Endothelial cell of umbilical vein (primary cell): Measurements from ENCODE around the gene ZBTB21. TPM values are rescaled to one million over a fixed set of nuclear protein-coding genes. Genes with fewer than 3 reads are reported as not detected.

ENCODE experiments used
- BruUV-seq: library from RNA; stranded (reverse); fragments of 400-500 nt; replicated peaks from 2 replicates; lab custom pipeline; 2021; lab: Mats Ljungman, UMichigan
- CTCF ChIA-PET: fragments of 300-600, 350-600 bp; sonication (Branson Sonifier 250); formaldehyde crosslinking; loops from one replicate; lab custom pipeline; 2021; ENCODE audit warnings: antibody characterized with exemption, inconsistent platforms; lab: Charles Lee
- POLR2A ChIA-PET: fragments of 300-600, 350-600 bp; sonication (Branson Sonifier 250); formaldehyde crosslinking; loops from one replicate; lab custom pipeline; 2021; ENCODE audit warnings: antibody characterized with exemption, inconsistent platforms; lab: Charles Lee
- DNase-seq: peaks from one replicate; pipeline ENCODE4 v3.0.0-alpha.2; 2011; ENCODE audit warnings: low read depth, low spot score
- FAIRE-seq: peaks from 2 replicates; lab custom pipeline; 2011; peaks lifted over from hg19 to GRCh38; lab: Jason Lieb, UNC
- H2AFZ ChIP-seq: 2 replicates; pipeline ENCODE4 v1.6.0; 2012; ENCODE audit warnings: low read depth, low read length, control low read depth, inconsistent platforms
- H3K27ac ChIP-seq: 2 replicates; pipeline ENCODE4 v1.5.1; 2011; ENCODE audit warnings: low read depth, mild to moderate bottlenecking, control low read depth, low read length, moderate library complexity; ENCODE audit not compliant: insufficient read depth
- H3K27me3 ChIP-seq, 2 experiments: 2 replicates each; pipeline versions ENCODE4 v1.6.0 to v1.6.1; 2011; ENCODE audit warnings: low read length in 2 of 2, mixed read lengths in 1 of 2; ENCODE audit not compliant: control insufficient read depth in 2 of 2, insufficient read depth in 2 of 2
- H3K36me3 ChIP-seq, 2 experiments: 2 replicates in 1 of 2; 3 replicates in 1 of 2; pipeline ENCODE4 v1.5.1; 2011; ENCODE audit warnings: low read length in 2 of 2, mild to moderate bottlenecking in 1 of 2, moderate library complexity in 1 of 2; ENCODE audit not compliant: control insufficient read depth in 2 of 2, insufficient read depth in 2 of 2; ENCODE audit errors: extremely low read depth in 1 of 2
- H3K4me1 ChIP-seq: 3 replicates; pipeline ENCODE4 v1.5.1; 2011; ENCODE audit warnings: mild to moderate bottlenecking, low read length; ENCODE audit not compliant: control insufficient read depth, insufficient read depth; ENCODE audit errors: extremely low read depth
- H3K4me2 ChIP-seq: 2 replicates; pipeline ENCODE4 v1.6.1; 2011; ENCODE audit warnings: low read length, control low read depth, mixed read lengths; ENCODE audit not compliant: insufficient read depth
- H3K4me3 ChIP-seq, 3 experiments: fragments of 200-600 bp in 1 of 3; sonication (generic), shearing (Covaris generic) in 1 of 3; replicated peaks in 1 of 3; 2 replicates each; pipeline ENCODE4 v1.5.1; 2011 to 2016; ENCODE audit warnings: control low read depth in 3 of 3, low read length in 3 of 3, mild to moderate bottlenecking in 2 of 3, inconsistent platforms in 1 of 3, low read depth in 1 of 3, moderate library complexity in 1 of 3; ENCODE audit not compliant: insufficient read depth in 1 of 3
- H3K79me2 ChIP-seq: 2 replicates; pipeline ENCODE4 v1.6.0; 2012; ENCODE audit warnings: low read length, inconsistent platforms; ENCODE audit not compliant: control insufficient read depth, insufficient read depth
- H3K9ac ChIP-seq: replicated peaks from 2 replicates; pipeline ENCODE3; 2011; ENCODE audit warnings: low read length, control low read depth; ENCODE audit not compliant: insufficient read depth; ENCODE audit errors: extremely low read depth
- H3K9me1 ChIP-seq: replicated peaks from 3 replicates; pipeline ENCODE4 v1.6.0; 2011; ENCODE audit warnings: mild to moderate bottlenecking, low read length; ENCODE audit not compliant: control insufficient read depth, insufficient read depth; ENCODE audit errors: extremely low read depth
- H3K9me3 ChIP-seq: replicated peaks from 2 replicates; pipeline ENCODE4 v1.5.1; 2012; ENCODE audit warnings: low read length, inconsistent platforms; ENCODE audit not compliant: control insufficient read depth, insufficient read depth
- H4K20me1 ChIP-seq: replicated peaks from 2 replicates; pipeline ENCODE3; 2011; ENCODE audit warnings: mild to moderate bottlenecking, low read length; ENCODE audit not compliant: control insufficient read depth, insufficient read depth; ENCODE audit errors: extremely low read depth
- EZH2 ChIP-seq: IDR thresholded peaks from 2 replicates; pipeline ENCODE4 v1.6.1; 2012; ENCODE audit warnings: borderline replicate concordance, low read depth, mild to moderate bottlenecking, moderate library complexity, low read length, inconsistent platforms; ENCODE audit not compliant: severe bottlenecking
- FOS ChIP-seq: IDR thresholded peaks from 2 replicates; pipeline ENCODE4 v1.6.1; 2011; ENCODE audit warnings: mild to moderate bottlenecking, low read length, moderate library complexity, borderline replicate concordance; ENCODE audit not compliant: insufficient read depth
- GATA2 ChIP-seq: IDR thresholded peaks from 2 replicates; pipeline ENCODE4 v1.7.0; 2011; ENCODE audit warnings: low read depth, mild to moderate bottlenecking, moderate library complexity, mixed read lengths, low read length; ENCODE audit not compliant: insufficient read length, insufficient read depth
- JUN ChIP-seq: IDR thresholded peaks from 2 replicates; pipeline ENCODE4 v1.6.1; 2011; ENCODE audit warnings: borderline replicate concordance, low read depth; ENCODE audit not compliant: insufficient read length, insufficient read depth
- MYC ChIP-seq: IDR thresholded peaks from one replicate; pipeline ENCODE4 v1.6.1; 2011; ENCODE audit warnings: mild to moderate bottlenecking, low read depth, low read length
- POLR2A ChIP-seq: IDR thresholded peaks from 2 replicates; pipeline ENCODE4 v1.6.1; 2012; ENCODE audit warnings: low read depth, mild to moderate bottlenecking, control low read depth, low read length
- POLR2AphosphoS5 ChIP-seq: IDR thresholded peaks from 2 replicates; pipeline ENCODE4 v1.6.1; 2012; ENCODE audit warnings: low read depth, mild to moderate bottlenecking, control low read depth, low read length, moderate library complexity; ENCODE audit not compliant: insufficient read depth
- dilution Hi-C: fragments of 300-500 bp; cut with MboI; formaldehyde crosslinking; loops from one replicate; pipeline ENCODE4 v1.15.0; 2019; ENCODE audit warnings: low sequenced_read_pairs; ENCODE audit not compliant: extremely low pct_ligation_motif_present
- intact Hi-C: fragments of 100-400 bp; cut with micrococcal nuclease; formaldehyde crosslinking; loops from one replicate; pipeline ENCODE4 v1.10.0; 2022
- polyA plus RNA-seq, 4 experiments: library from polyadenylated mRNA; depleted of rRNA in 3 of 4; stranded (reverse) in 3 of 4; unstranded in 1 of 4; fragments of >200 nt; gene quantifications; 2 replicates each; pipeline versions ENCODE4 v1.2.1 to v1.2.3, GENCODE V29; 2011 to 2012; ENCODE audit warnings: missing spikeins in 1 of 4
- total RNA-seq: library from RNA; stranded (reverse); gene quantifications from 2 replicates; pipeline ENCODE4 v1.2.3, GENCODE V29; 2021
- TF ChIP-seq, protein P1 (sequence below): IDR thresholded peaks from 2 replicates; pipeline ENCODE4 v1.6.1; 2011; ENCODE audit not compliant: insufficient read depth, insufficient read length
- TF ChIP-seq, protein P2 (sequence below), 2 donors: IDR thresholded peaks; 1 replicate in 1 of 2; 2 replicates in 1 of 2; pipeline ENCODE4 v1.5.1; 2011; ENCODE audit warnings: low read length in 2 of 2, mild to moderate bottlenecking in 2 of 2, moderate library complexity in 2 of 2, control low read depth in 1 of 2, inconsistent platforms in 1 of 2, low read depth in 1 of 2; ENCODE audit not compliant: insufficient read depth in 1 of 2; ENCODE audit errors: extremely low read depth in 1 of 2

Gene ZBTB21
- total and polyA plus RNA-seq, 2 donors (not counting 3 experiments of a cell fraction or from before 2014, with no cell fraction given) = 2.8 to 12.4 TPM

DNA sequence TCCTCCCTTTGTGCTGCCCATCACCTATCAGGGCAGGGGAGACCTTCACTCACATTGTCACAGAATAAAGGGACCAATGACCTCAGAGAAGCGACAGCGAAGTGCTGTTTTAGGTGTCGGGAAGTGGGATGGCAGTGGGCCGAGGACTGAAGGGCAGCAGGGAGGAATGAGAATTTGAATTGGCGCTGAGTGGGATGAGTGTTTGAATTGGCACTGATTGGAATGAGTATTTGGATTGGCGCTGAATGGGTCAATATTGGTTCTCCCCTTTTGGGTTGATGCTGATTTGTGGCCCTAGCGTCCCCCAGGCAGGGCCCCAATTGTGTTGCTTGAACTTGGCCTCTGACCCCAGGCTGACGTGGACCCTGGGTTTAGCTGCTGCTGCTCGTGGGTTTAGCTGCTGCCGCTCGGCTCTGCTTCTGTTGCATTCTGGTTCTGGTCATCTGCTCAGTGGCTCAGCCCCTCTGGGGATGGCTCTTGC lies 48.5 kb upstream of the ZBTB21 start:
- CTCF ChIA-PET = interaction anchor here (2.2 kb wide), 1 partner anchor 49 kb away, joined by 10 read pairs; no protein-coding TSS in a partner anchor
- no peaks in the 10 kb centered on the region for H3K9me1 ChIP-seq
- H3K27me3 ChIP-seq = peaks cover 0 to 2% of the 10 kb centered on the region in 2 experiments
- H3K27ac ChIP-seq = no peak overlapping the region
- no peak overlapping the region for H2AFZ ChIP-seq
- no peak for FAIRE-seq
- no peak overlapping the region for H3K4me2 ChIP-seq
- intact Hi-C loops = loop anchor here (5.0 kb wide), 1 partner anchor 41 kb away; no protein-coding TSS in a partner anchor
- H4K20me1 ChIP-seq = no peaks in the 10 kb centered on the region
- dilution Hi-C loops = no loop called here
- H3K79me2 ChIP-seq = no peaks in the 10 kb centered on the region
- no TSS peak for BruUV-seq
- no peak overlapping the region for H3K4me3 ChIP-seq
- H3K36me3 ChIP-seq = no peaks in the 10 kb centered on the region
- POLR2A ChIA-PET = no interaction called here
- no peak overlapping the region for H3K9ac ChIP-seq
- no peak for TF ChIP-seq GATA2
- no peak for TF ChIP-seq EZH2
- no peak for TF ChIP-seq POLR2AphosphoS5
- no peak for TF ChIP-seq POLR2A
- no peak for TF ChIP-seq FOS
- TF ChIP-seq, protein P1, sequence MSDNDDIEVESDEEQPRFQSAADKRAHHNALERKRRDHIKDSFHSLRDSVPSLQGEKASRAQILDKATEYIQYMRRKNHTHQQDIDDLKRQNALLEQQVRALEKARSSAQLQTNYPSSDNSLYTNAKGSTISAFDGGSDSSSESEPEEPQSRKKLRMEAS = no peak
- TF ChIP-seq, protein P2, sequence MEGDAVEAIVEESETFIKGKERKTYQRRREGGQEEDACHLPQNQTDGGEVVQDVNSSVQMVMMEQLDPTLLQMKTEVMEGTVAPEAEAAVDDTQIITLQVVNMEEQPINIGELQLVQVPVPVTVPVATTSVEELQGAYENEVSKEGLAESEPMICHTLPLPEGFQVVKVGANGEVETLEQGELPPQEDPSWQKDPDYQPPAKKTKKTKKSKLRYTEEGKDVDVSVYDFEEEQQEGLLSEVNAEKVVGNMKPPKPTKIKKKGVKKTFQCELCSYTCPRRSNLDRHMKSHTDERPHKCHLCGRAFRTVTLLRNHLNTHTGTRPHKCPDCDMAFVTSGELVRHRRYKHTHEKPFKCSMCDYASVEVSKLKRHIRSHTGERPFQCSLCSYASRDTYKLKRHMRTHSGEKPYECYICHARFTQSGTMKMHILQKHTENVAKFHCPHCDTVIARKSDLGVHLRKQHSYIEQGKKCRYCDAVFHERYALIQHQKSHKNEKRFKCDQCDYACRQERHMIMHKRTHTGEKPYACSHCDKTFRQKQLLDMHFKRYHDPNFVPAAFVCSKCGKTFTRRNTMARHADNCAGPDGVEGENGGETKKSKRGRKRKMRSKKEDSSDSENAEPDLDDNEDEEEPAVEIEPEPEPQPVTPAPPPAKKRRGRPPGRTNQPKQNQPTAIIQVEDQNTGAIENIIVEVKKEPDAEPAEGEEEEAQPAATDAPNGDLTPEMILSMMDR (IDR thresholded peaks at IDR 0.05; ENCODE audit: extremely low read depth in 1 of 2, insufficient read depth in 1 of 2, low read depth in 1 of 2, low read length in 2 of 2) = no peak
- no peak for TF ChIP-seq JUN
- no peak for TF ChIP-seq MYC
- H3K4me1 ChIP-seq = peaks cover 23% of the 10 kb centered on the region
- DNase-seq = no peak
- no peaks in the 10 kb centered on the region for H3K9me3 ChIP-seq
